Progenitor cell of endocrine pancreas (in vitro differentiated cells): ENCODE measurements around the gene LDAF1. TPM values are rescaled to one million over a fixed set of nuclear protein-coding genes. Genes with fewer than 3 reads are reported as not detected.
"Not testable (repeated sequence)": the region's sequence is repeated elsewhere in the genome, so short reads cannot be mapped to it uniquely, and the experiment has no call there.

Experiments used
- DNase-seq: peaks from one replicate; pipeline ENCODE4 v3.0.0; 2021; ENCODE audit warnings: low spot score; ENCODE audit not compliant: unreplicated experiment
- H3K27ac Mint-ChIP-seq: 2 replicates; pipeline ENCODE4 v1.8.0; 2021; ENCODE audit warnings: mild to moderate bottlenecking, moderate library complexity, mixed read lengths
- H3K27me3 Mint-ChIP-seq: 2 replicates; pipeline ENCODE4 v1.8.0; 2021; ENCODE audit warnings: mixed read lengths
- H3K36me3 Mint-ChIP-seq: 2 replicates; pipeline ENCODE4 v1.8.0; 2022; ENCODE audit warnings: mixed read lengths; ENCODE audit not compliant: insufficient read depth
- H3K4me1 Mint-ChIP-seq: 2 replicates; pipeline ENCODE4 v1.8.0; 2021; ENCODE audit warnings: low read depth, mixed read lengths
- H3K4me3 Mint-ChIP-seq: 2 replicates; pipeline ENCODE4 v1.8.0; 2021; ENCODE audit warnings: low read depth, mild to moderate bottlenecking, moderate library complexity, mixed read lengths
- H3K9me3 Mint-ChIP-seq: 2 replicates; pipeline ENCODE4 v1.8.0; 2021; ENCODE audit warnings: low read depth, mixed read lengths
- CTCF ChIP-seq: fragments of 200-600 bp; sonication (generic); IDR thresholded peaks from one replicate; pipeline ENCODE4 v1.5.0; 2021; ENCODE audit warnings: antibody characterized with exemption, mild to moderate bottlenecking; ENCODE audit not compliant: unreplicated experiment
- total RNA-seq: library from RNA; stranded (reverse); gene quantifications from 2 replicates; pipeline ENCODE4 v1.2.1, GENCODE V29; 2021

Gene LDAF1
- total RNA-seq, 1 donor from 2014 or later = 20.0 TPM

- no peak for TF ChIP-seq CTCF
- Mint-ChIP-seq H3K4me3 (no peak overlapping the region), H3K27ac (no peak overlapping the region), H3K4me1 (no peaks in the 10 kb centered on the region), H3K27me3 (peaks cover 5% of the 10 kb centered on the region), H3K36me3 (no peaks in the 10 kb centered on the region), H3K9me3 (peaks cover 4% of the 10 kb centered on the region)
- DNase-seq = no peak
Observed at GRCh38 chr16:21145738-21146137, 12.7 kb upstream of the LDAF1 start.

- DNase-seq = no peak
- H3K4me1 Mint-ChIP-seq = peaks cover 1% of the 10 kb centered on the region
- H3K36me3 Mint-ChIP-seq = no peaks in the 10 kb centered on the region
- peaks cover 7% of the 10 kb centered on the region for H3K27me3 Mint-ChIP-seq
- no peak for TF ChIP-seq CTCF
- no peak within 1 kb of the TSS for H3K27ac Mint-ChIP-seq
- H3K9me3 Mint-ChIP-seq = no peaks in the 10 kb centered on the region
- H3K4me3 Mint-ChIP-seq = no peak within 1 kb of the TSS
Observed at GRCh38 chr16:21150375-21151001, 8.0 kb upstream of the LDAF1 start, which contains the start of gene DNAH3. Gene DNAH3 (minus strand): TSS chr16:21150846. CDS start chr16:21150319, 527 bp downstream.

GRCh38 chr16:21152160-21153030 lies 6.1 kb upstream of the LDAF1 start:
- H3K36me3 Mint-ChIP-seq = not testable (repeated sequence)

GRCh38 chr16:21153124-21153729 lies 5.2 kb upstream of the LDAF1 start:
- not testable (repeated sequence) for H3K27me3 Mint-ChIP-seq, H3K27ac Mint-ChIP-seq, DNase-seq, H3K4me3 Mint-ChIP-seq, H3K4me1 Mint-ChIP-seq, H3K9me3 Mint-ChIP-seq, H3K36me3 Mint-ChIP-seq

More at GRCh38 chr16:21152160-21153030, 6.1 kb upstream of the LDAF1 start:
- DNase-seq, H3K27ac Mint-ChIP-seq, H3K27me3 Mint-ChIP-seq, H3K4me1 Mint-ChIP-seq, H3K4me3 Mint-ChIP-seq, H3K9me3 Mint-ChIP-seq: not testable (repeated sequence)

- not testable (repeated sequence) for H3K27me3 Mint-ChIP-seq, H3K27ac Mint-ChIP-seq, H3K9me3 Mint-ChIP-seq, DNase-seq, H3K36me3 Mint-ChIP-seq, H3K4me3 Mint-ChIP-seq
- peaks cover 11% of the 10 kb centered on the region for H3K4me1 Mint-ChIP-seq
Observed at GRCh38 chr16:21156011-21156410, 2.5 kb upstream of the LDAF1 start.

- H3K27ac Mint-ChIP-seq = no peak overlapping the region
- peak; percentile 68 for TF ChIP-seq CTCF
- no peak overlapping the region for H3K4me3 Mint-ChIP-seq
Observed at GRCh38 chr16:21156767-21157467, 1.6 kb upstream of the LDAF1 start.

More at GRCh38 chr16:21156767-21157467, 1.6 kb upstream of the LDAF1 start:
- Mint-ChIP-seq H3K4me1 (peaks cover 11% of the 10 kb centered on the region), H3K9me3 (no peaks in the 10 kb centered on the region), H3K36me3 (peaks cover 2% of the 10 kb centered on the region), H3K27me3 (peaks cover 3% of the 10 kb centered on the region)
- DNase-seq = peak; percentile 22
